GM12874 (cell line): Measurements from ENCODE around the gene MCAT.

Experiments
- TF ChIP-seq, protein P1 (sequence below): IDR thresholded peaks from 2 replicates; pipeline ENCODE4 v1.5.1; 2011; ENCODE audit warnings: low read depth, mild to moderate bottlenecking, control low read depth, low read length, moderate library complexity; ENCODE audit not compliant: insufficient read depth

MCAT gene

DNA sequence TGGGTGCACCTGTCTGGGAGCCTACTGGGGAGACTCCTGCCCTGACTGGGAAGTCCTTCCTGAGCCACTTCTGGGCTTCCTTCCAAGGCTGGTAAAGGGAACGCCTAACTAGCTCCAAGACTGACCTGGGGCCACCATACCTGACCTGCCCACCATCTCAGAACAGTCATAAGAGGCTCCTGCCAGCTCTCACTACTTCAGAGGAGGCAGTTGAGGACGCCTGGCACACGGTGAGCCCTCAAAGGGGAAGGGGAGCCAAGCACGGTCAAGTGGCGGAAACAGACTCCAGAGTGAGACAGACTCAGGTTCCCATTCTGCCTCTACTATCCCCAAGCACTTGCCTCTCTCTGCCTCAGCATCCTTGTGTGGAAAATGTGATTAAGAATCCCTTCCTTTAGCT lies 7.6 kb downstream of the MCAT start:
- TF ChIP-seq, protein P1, sequence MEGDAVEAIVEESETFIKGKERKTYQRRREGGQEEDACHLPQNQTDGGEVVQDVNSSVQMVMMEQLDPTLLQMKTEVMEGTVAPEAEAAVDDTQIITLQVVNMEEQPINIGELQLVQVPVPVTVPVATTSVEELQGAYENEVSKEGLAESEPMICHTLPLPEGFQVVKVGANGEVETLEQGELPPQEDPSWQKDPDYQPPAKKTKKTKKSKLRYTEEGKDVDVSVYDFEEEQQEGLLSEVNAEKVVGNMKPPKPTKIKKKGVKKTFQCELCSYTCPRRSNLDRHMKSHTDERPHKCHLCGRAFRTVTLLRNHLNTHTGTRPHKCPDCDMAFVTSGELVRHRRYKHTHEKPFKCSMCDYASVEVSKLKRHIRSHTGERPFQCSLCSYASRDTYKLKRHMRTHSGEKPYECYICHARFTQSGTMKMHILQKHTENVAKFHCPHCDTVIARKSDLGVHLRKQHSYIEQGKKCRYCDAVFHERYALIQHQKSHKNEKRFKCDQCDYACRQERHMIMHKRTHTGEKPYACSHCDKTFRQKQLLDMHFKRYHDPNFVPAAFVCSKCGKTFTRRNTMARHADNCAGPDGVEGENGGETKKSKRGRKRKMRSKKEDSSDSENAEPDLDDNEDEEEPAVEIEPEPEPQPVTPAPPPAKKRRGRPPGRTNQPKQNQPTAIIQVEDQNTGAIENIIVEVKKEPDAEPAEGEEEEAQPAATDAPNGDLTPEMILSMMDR = no peak

DNA sequence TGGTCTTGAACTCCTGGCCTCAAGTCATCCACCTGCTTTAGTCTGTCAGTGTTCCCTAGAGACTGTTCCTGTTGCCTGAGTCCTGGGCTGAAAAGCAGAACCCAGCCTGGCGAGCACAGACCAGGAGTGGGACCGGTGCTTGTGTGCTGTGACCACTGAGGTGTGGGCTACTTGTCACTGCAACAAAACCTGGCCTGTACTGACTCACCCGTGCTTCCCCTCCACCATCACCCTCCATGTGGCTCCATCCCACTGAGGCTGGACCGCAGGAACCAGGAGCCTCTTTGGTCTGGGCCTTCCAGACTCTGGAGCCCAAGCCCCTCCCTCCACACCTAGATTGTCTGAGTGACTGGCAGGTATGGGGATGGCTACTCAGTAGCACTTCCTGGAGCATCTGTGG lies 8.6 kb downstream of the MCAT start:
- TF ChIP-seq, protein P1 = no peak

GRCh38 chr22:43133401-43133800 lies 9.8 kb downstream of the MCAT start:
- TF ChIP-seq, protein P1 = no peak

GRCh38 chr22:43131773-43132501 lies 11.3 kb downstream of the MCAT start:
- TF ChIP-seq, protein P1 = no peak

DNA sequence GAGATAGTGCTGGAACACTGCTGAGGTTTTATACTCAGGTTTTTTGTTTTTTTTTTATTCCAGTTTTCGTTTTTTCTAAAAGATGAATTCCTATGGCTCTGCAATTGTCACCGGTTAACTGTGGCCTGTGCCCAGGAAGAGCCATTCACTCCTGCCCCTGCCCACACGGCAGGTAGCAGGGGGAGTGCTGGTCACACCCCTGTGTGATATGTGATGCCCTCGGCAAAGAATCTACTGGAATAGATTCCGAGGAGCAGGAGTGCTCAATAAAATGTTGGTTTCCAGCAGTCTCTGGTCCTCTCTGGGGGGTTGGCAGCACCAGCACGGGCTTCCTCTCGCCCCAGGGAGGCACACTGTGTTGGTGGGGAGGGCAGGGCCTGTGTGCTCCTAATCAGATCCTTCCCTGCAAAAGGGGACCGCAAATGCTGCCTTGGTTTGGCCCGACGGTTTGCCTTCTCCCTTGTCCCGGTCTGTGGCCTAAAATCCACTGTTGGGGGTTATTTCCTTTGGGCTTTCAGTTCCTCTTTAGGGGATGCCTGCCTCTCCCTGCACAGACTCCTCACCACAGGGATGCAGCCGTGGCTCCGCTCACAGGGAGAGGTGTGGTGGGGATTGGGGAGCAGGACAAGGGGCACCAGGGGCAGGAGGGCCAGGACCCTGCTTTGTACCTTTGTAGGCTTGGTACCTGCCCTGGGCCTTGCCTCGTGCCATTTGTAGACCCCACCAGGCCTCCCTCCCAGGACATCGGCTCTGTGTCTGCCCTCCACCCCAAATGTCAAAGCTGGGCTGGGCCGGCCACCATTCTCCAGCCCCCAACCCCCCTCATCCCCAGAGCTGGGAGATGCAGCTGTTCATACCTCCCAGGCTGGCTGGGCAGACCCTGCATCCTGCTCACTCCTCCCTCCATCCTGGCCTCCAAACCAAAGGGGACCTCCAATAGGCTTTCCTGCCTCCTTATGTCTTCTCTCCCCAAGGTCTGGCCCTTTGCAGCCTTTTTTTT lies 13.5 kb downstream of the MCAT start:
- TF ChIP-seq, protein P1 = no peak

DNA sequence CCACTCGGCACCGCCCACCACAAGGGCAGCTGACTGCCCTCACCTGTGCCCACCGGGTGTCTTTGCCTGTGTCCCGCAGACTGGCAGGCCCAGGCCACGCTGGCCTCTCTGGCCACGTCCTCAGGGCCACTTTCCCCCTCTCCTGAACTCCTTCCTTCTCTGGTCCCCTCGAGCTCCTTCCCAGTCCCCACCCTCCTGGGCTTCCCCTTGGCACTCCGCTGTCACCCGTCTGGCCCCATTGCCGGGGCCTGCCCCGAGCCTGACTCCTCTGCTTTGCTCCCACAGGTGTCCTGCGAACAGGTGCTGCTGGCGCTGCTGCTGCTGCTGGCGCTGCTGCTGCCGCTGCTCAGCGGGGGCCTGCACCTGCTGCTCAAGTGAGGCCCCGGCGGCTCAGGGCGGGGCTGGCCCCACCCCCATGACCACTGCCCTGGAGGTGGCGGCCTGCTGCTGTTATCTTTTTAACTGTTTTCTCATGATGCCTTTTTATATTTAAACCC lies 14.2 kb downstream of the MCAT start:
- TF ChIP-seq, protein P1 = no peak

DNA sequence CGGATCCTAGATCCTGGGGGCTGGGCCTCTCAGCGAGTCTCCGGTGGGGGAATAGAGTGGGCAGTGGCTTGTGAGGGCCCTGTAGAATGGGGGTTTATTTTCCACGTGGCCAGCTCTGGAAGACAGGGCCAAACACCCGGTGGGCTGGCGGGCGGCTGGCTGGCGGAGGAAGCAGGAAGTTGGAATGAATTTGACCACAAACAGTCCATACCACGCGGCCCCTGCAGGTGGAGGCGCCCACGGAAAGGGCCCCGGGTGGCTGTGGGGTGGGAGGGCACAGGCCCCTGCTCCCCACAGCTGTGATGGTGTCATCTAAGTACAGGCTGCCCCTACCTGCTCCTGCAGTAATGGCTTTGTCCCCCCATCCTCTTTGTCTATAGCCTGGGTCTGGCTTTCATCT lies 15.1 kb downstream of the MCAT start:
- TF ChIP-seq, protein P1 = no peak
